ENCODE results near the gene GMDS.

Gene GMDS

GRCh38 chr6:1601158-1602048, 644.0 kb downstream of the GMDS start:
- DNase-seq (ENCODE audit: low spot score): peak; percentile 62

GRCh38 chr6:1600764-1601157, 644.6 kb downstream of the GMDS start:
- DNase-seq (ENCODE audit: low spot score): no peak

GRCh38 chr6:1600063-1600763, 645.2 kb downstream of the GMDS start:
- DNase-seq (ENCODE audit: low spot score): no peak

- DNase-seq (ENCODE audit: low spot score): no peak
Observed at GRCh38 chr6:1599469-1599868, 645.9 kb downstream of the GMDS start.

- DNase-seq (ENCODE audit: low spot score): no peak
Observed at GRCh38 chr6:1598886-1599285, 646.5 kb downstream of the GMDS start.

DNA sequence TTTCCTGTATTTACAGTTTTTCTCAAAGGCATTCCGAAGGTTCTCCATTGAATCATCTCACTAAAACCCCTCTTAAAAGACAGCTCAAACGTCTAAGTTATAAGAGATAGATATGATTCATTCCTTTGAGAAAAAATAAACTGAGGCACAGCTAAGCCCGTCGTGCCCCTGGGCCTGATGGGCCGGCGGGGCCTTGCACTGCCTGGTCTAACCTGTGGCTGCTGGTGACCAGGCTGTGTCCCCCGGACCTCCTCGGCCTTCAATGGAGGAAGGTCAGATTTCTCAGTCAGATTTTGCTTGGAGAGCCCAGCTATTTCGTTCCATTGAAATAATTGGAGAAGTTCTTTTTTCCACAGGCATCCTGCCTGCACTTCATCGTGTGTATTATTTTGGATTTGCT, 647.0 kb downstream of the GMDS start:
- no peak for DNase-seq (ENCODE audit: low spot score)

- no peak for DNase-seq (ENCODE audit: low spot score)
Observed at GRCh38 chr6:1597924-1598323, 647.5 kb downstream of the GMDS start.

DNA sequence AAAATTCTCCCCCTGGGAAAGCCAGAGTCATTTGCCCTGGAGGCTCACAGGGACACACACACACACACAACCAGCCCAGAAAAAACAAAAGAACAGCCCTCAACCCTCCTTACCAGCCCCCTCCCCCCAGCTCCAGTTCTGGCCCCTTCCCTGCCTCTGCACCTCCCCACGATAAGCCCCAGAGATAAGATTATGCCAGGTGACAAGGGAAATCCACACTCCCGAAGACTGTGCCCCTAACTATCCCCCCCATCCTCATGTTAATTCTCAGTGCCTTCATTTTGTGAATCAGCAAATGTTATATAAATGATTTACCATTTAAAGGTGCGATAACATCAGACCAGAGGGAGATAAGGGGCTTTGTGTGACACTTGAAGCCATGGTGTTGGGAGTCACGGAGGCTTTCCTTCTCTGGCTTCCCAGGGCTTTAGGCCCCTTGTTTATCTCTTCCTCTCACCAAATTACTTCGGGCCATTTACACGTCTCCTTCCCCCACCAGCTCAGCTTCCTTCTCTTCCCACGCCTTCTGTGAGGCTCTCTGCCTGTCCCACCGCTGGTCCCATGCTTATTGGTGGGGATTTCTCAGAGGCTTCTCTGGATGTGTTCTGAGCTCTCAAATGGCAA, 648.2 kb downstream of the GMDS start:
- no peak for DNase-seq (ENCODE audit: low spot score)

DNA sequence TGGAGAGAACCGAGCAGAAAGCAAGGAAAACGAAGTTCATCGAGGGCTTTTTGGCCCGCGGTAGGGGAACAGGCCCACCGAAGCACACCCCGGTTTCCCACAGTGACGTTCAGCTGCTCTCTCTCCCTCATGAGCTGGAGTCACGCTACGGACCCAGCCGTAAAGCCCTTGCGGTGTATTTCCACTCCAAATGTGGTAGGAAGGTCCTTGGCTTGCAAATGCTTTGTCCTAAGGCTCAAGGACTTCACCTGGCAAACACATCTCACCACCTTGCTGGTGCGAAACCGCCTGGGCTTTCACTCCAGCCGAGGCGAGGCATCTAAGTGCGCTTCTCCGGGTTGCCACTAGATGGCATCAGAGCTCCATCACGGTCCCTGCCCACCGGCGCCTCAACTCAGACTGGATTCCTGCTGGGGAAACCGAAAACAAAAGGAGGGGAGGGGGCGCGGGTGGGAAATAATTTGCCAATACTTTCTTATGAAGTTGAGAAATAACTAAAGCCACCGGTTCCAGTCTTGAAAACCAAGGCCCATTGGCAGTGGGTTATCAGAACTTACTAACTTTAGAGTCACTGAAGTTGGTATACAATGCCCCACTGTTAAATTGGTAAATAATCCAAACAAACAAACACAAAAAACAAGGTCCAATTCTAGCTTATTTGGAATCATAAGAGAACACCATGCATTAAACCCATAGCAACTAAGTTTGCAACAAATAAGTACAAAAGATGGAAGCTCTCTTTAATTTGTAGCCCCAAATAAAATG, 649.1 kb downstream of the GMDS start:
- DNase-seq (ENCODE audit: low spot score): no peak

- DNase-seq (ENCODE audit: low spot score): no peak
Observed at GRCh38 chr6:1595271-1596087, 649.9 kb downstream of the GMDS start.

GRCh38 chr6:1594445-1595200, 650.8 kb downstream of the GMDS start:
- no peak for DNase-seq (ENCODE audit: low spot score)

DNA sequence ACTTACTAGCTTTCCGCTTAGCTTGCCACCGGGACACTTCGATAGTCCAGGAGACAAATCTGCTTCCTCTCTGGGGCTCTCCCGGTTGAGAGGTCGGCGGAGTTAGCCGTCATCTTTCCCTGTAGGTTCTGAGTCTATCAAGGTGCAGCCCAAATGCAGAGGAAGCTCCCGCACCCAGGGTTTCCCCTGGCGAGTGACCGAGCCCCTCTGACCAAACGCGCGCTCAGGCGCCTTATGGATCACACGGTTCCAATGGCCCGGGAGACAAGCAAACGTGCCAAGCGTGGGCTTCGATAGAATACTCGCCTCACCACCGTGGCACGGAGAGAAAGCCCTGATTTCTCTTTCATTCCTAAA, 651.5 kb downstream of the GMDS start:
- DNase-seq (ENCODE audit: low spot score): no peak

DNA sequence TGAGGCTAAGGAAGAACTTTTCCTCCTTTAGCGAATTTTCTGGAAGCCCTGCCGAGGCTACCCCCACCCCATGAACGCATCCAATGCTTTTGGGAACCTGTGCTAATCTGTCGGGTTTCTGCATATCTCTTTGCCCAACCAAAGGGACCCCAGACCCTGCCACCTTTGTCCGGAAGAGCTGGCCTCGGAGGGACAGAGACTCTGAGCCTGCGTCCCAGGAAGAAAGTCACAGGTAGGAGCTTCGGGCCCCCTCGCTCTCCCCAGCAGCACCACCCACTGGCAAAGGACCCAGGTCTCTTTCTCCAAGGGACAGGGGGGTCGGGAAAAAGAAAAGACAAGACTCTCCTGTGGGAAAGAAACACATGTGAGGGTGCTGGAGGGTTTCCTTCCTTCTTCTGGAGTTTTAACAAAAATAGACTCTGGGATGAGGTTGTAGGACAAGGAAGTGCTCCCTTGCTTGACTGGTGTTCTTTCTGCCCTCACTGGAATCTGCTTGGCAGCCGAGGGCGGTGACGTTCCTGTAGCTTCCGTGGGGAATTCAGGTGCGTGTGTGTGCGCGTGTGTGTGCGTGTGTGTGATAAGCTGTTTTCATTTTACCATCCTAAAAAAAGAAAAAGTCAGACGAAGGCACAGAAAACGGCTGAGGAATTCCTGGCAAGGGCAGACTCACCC, 652.0 kb downstream of the GMDS start:
- no peak for DNase-seq (ENCODE audit: low spot score)

DNA sequence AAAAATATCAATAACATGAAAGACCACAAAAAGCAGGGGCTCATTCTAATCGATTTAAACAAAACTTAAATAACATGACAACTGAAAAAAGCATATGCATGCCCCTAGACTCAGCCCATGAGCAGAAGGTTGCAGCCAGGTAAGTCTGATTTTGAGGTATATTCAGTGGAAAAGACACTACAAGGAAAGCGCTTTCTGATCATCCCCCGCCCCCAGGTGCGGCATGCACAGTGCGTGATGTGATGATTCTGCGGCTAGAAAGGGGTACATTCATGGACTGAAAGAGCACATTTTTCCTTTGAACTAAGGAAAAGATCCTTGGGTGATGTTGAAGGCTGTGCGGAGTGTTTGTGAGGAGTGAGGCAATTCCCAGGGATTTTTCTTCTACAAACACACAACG, 652.6 kb downstream of the GMDS start:
- DNase-seq (ENCODE audit: low spot score): no peak

- DNase-seq (ENCODE audit: low spot score): no peak
Observed at GRCh38 chr6:1591926-1592325, 653.5 kb downstream of the GMDS start.

DNA sequence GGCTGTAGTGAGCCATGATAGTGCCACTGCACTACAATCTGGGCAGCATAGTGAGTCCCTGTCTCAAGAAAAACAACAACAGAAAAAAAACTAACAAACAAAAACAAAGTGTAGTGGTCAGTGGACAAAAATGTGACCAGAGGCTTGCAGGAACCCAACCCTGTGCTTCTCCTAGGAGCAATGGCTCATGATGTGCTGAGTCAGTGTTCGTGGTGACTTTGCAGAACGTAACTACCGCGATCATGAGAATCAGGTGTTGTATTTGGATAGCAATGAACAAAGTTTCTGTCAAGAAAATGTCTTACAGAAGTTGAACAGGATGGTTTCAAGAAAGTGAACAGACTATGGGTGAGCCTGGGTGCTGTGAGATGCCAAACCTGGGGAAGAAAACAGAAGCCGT, 654.2 kb downstream of the GMDS start:
- DNase-seq (ENCODE audit: low spot score): no peak

- DNase-seq (ENCODE audit: low spot score): no peak
Observed at GRCh38 chr6:1590580-1590979, 654.8 kb downstream of the GMDS start.

GRCh38 chr6:1589208-1589607, 656.2 kb downstream of the GMDS start:
- DNase-seq (ENCODE audit: low spot score): no peak

GRCh38 chr6:1587977-1588376, 657.4 kb downstream of the GMDS start:
- no peak for DNase-seq (ENCODE audit: low spot score)

- no peak for DNase-seq (ENCODE audit: low spot score)
Observed at GRCh38 chr6:1587546-1587945, 657.9 kb downstream of the GMDS start.

Data from COLO829 (cell line).